T-helper 2 cell (primary cell): ENCODE results near the gene GLRA2.
A peak's percentile ranks its signal among the peaks of the same experiment; 100 is the strongest.
"Not testable (repeated sequence)": the region's sequence is repeated elsewhere in the genome, so short reads cannot be mapped to it uniquely, and the experiment has no call there.

Experiments used
- DNase-seq, 5 experiments: peaks; one replicate each; pipeline versions ENCODE4 v3.0.0 to v3.0.0-alpha.2; 2012 to 2022

The GLRA2 gene

DNA sequence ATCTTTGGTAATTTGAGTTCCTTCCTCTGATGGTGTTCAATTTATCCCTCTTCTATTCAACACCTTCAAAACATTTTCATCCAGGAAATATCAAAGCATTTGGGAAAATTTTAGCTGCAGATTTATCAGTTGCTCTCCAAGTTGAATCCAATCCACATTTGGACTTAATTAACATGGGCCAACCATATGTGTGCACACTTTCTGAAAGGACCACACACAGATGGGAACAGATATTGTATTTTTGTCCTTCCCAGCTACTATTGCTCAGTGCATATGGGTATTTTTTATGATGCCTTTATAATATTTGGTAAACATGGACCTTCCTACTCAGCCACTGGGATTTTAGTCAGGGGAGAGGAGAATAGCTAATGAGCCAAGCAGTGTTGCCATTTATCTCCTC lies 65.2 kb downstream of the GLRA2 start:
- no peak for DNase-seq

DNA sequence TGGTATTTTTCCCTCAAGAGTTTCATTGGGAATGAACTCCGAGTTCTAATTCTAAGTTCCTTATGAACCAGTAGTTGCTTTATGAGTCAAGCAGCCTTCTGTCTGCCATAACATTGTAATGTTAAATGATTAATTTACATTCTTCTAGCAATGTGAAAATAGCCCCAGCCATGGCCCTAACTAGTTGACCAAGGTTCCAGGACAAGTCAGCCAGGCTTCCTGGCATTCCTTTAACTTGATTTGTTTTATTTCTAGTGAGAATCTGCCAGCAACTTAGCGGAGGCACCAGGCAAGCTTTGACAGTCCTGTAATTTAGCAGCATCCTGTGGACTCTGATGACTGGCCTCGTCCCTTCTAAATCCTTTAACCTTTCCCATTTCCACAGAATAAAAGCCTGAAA lies 69.0 kb downstream of the GLRA2 start:
- no peak for DNase-seq

DNA sequence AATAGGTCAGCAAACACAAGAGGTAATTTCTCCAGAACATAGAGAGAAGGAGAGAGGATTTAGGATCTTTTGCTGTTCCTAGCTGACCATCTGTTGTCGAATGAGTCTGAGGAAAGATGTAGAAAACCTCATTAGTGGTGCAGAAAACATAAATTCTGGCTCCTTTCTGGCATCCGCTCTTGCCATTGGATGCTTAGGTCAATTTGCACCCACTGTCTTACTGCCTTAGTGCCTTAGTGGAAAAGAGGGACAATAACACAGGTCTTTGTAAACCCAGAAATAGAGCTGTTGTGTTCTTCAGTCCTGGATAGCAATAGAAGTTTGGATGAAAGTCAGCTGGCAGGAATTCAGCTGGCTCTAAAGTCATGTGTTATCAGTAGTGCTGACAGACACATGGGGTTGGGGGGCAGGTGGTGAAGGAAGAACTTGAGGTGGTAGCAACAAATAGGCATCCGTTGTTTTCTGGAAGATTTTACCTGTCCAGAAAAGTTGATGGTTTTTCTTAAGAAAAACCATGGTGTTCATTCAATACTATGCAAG lies 78.2 kb downstream of the GLRA2 start:
- no peak for DNase-seq

DNA sequence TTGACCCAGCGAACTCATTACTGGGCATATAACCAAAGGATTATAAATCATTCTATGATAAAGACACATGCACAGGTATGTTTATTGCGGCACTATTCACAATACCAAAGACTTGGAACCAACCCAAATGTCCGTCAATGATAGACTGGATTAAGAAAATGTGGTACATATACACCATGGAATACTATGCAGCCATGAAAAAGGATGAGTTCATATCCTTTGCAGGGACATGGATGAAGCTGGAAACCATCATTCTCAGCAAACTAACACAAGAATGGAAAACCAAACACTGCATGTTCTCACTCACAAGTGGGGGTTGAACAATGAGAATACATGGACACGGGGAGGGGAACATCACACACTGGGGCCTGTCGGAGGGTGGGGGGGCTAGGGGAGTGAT lies 83.1 kb downstream of the GLRA2 start:
- DNase-seq, result not testable (repeated sequence)

DNA sequence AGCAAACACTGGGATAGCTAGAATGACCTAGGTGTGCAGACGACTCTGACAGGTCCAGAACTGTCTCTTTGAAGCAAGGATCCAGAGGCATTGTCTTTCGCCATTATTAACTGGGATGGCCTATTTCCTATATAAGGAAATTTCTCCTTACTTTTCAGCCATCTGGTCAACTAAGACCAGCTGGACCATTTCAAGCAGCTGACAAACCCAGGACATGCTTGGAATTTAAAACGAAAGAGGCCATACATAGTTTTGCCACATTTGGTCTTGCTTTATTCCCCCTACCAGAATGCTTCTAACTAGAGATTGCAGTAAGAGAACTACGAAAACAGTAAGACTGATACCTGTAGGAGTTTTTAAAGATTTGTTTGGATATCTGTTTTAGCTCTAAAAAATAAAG lies 87.0 kb downstream of the GLRA2 start:
- DNase-seq, result no peak

DNA sequence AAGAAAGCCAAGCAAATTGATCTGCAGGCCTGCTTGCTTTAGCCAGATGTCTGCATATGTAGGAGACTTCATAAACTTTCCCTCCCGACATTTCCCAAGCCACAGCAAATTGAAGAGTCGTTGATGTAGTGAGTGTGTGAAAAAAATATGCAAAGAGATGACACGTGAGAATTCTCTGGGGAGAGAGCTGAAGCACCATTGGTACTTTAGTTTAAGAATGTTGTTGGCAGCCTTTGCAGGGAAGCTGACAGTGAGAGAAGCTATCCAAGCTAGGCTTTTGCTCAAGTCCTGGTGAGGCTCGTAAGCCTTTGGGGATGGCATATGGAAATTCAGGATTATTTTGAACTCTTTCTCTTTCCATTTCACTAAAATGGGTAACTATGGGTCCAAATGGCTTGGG lies 87.5 kb downstream of the GLRA2 start:
- DNase-seq, result no peak

DNA sequence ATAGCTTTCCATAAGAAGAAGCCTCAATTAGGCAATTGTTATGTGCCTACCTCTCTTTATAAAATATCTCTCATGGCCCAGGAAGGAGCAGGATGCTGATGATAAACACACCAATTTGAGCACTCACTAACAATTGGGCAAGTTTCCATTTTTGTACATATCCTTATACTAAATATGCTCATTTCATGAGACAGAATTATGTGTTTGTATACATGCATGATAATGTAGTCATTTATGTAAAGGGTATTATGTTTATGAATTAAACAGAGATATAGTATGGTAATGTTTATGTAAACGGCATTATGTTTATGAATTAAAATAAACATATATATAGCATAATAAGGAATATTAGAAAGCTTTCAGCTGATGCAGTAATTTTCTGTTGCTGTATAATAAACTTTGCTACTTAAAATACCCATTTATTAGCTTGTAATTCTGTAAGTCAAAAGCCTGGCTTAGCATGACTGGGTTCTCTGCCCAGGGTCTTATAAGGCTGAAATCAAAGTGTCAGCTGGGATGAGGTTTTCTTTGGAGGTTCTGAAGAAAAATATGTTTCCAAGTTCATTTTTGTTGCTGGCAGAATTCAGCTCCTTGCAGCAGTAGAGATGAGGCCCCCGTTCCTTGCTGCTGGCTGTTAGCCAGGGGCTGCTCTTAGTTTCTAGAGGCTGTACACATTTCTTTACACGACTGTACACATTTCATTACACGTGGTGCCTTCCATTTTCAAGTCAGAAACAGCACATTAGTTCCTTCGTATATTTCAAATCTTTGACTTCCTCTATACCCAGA lies 89.0 kb downstream of the GLRA2 start:
- no peak for DNase-seq

DNA sequence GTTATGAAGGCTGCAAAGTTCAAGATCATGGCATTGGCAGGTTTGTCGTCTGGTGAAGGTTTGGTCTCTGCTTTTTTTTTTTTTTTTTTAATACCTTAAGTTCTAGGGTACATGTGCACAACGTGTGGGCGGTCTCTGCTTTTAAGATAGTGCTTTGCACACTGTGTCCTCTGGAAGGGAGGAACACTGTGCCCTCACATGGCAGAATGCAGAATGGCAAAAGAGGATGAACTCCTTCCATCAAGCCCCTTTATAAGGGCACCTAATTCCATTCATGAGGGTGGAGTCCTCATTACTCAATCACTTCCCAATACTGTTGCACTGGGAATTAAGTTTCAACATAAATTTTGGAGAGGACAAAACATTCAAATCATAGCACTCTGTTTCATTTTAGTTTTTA lies 101.4 kb downstream of the GLRA2 start:
- no peak for DNase-seq

DNA sequence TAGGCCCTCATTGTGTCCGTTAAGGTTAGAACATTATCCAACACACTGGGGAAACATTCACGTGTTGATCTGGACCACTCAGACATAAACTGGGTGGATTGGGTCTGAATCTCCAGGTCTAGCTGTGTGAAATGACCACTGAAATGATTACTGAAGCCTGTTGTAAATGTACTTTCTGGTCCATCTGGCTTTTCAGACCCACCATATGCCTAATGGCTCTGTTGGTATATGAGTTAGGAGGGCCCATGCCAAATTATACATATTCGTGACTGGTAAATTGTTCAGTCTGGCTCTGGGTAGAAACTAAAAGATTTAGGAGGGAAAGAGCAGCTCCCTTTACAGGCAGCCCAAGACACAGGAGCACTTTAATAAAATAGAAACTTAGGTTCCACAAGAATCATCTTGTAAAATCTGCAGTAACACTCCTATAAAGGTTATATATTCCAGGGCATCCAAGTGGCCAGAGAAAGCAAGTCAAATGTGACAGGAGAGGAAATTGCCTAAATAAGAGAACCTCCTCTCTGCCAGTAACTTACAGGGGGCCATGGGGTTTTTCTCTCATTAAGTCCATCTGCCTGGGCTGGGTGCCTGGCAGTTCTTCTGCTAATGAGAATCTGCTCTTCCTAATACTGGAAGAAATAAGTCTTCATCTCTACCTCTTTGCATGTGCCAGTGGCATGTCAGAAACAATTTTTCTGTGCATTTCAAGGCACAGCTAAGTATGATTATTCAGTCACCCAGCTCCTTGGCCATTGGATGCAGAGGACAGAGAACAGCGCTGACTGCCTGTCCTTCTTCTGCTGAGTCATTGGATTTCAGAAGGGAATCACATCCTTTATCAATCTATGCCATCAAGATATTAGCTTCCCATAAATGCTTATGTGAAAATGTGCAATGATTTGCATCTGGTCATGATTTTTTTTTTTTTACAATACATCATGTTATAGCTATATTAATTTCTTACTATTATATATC lies 112.6 kb downstream of the GLRA2 start:
- DNase-seq, result no peak

DNA sequence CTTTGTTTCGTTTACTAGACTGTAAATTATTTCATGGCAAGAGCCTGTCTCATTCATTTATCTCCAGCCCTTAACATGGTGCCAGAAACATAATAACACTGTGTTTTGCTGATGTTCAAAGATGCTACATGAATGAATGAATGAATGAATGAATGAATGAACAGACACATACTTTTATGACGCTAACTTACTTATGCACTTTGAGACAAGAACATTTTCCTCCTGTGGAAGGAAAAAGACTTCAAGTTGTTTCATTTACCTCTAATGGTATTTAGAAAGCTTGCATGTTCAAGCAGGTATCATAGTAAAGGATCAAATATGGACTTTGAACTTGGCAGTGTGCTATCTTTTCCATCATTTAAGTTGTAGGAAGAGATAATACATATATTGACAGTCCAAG lies 131.6 kb downstream of the GLRA2 start:
- DNase-seq, result no peak

DNA sequence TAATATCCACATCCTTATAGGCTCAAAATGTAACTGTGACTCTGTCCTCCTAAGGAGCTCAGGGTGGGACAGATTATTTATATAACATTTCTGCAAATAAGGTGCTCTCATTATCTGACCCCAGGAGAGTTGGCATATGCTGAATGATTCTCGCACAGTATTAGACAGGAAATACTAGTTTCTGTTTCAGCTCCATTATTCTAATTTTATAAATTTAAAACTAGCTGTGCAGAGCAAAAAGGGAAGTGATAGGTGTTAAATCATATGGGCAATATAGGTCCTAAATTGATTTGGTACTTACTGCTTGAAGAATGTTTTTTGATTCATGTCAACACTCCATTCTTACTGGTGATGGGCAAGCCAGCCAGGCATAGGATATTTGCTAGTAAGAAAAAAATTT lies 141.5 kb downstream of the GLRA2 start:
- DNase-seq, result no peak

DNA sequence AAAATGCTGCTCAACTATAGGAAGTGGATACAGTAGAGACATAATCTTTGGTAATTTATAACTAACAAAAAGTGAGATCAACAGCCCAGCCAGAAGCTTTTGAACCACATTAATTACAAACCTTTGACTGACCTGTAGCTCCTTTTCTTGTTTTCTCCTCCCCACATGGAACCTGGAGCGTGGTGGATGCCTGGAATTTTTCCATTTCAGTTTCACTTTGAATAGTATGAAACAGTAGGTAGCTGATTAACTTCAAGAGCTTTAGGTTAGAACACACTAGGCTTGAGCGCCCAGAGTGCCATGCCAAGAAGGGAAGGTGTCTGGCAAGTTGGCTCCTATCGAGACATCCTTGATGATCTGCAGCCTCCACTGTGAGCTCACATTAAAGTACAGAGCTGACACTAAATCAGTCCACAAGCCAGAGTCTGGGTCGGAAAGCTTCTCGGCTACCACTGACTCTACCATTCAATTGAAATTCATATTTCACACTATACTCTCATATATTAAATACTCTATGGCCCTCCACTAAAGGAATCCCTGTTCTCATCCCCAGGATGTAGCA lies 143.4 kb downstream of the GLRA2 start:
- no peak for DNase-seq

DNA sequence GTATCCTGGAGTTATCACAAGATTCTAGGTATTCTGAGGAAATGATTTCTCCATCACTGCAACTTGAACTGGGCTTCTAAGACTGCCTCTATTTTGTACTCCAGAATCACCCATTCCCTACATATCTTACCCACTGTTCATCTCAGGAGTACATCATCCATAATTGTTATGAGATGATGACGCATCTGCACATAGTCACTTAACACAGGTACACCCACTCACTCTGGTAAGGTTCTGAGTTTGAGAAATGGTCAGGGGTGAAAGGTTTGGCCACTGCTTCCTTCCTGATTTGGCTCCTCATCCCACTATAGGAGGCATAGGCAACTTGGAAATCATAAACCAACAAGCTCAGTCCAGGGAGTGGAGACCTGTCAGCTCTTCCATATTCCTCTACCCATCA lies 143.9 kb downstream of the GLRA2 start:
- no peak for DNase-seq

DNA sequence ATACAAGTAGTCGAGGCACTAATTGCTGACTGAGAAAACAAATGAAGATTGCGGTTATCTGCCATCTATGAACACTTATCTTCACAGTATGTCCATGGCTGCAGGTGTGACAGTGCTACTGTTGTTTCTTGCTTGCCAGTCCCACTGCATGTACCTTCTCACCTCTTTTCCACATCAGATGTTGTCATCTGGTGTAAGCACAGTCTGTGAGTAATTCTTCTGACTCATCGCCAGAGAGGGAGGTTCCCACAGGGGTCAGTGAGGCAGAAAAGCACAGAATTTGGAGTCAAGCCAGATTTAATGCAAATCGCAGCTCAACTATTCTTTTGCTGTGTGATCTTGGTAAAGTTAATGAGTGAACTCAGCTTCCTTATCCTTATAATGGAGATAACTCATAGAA lies 144.4 kb downstream of the GLRA2 start:
- peak in 1 of 5 experiments; percentile 0 for DNase-seq

DNA sequence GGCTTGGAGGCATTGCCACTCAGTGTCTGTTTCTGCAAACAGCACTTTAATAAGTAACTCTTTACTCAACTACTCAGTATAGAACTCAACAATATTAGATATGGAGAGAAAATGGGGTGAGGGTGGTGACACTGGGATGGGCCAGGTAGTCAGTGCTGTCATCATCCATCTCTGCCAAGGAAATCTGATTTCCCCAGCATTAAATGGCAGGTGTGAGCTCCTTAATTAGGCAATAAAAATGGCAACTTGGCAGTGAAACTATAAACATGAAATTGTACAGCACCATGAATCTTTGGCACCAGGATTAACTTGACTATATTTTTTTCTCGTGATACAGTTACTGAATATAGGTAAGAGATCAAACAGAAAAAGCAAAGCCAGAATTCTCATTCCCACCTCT lies 146.2 kb downstream of the GLRA2 start:
- no peak for DNase-seq

DNA sequence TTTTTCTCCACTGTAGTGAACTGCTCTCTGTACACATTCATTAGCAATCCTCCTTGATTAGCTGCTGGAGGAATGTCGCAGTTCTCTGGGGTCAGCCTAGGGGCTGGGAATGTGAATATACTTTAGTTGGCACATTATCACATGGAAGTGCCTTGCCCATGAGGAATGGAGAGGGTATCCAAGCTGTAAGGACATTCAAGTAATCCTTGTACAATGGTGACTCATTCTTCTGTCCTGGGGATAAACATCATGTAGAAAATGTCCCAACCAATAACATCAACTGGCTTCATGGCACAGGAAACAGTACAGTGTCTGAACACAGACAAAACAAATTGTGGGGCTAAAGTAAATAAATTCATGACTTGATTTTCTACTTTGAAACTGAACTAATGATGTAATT lies 147.1 kb downstream of the GLRA2 start:
- DNase-seq, result no peak

DNA sequence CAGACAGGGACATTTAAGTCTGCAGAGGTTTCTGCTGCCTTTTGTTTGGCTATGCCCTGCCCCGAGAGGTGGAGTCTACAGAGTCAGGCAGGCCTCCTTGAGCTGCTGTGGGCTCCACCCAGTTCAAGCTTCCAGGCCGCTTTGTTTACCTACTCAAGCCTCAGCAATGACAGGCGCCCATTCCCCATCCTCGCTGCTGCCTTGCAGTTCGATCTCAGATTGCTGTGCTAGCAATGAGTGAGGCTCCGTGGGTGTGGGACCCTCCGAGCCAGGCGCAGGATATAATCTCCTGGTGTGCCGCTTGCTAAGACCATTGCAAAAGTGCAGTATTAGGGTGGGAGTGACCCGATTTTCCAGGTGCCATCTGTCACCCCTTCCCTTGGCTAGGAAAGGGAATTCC lies 159.0 kb downstream of the GLRA2 start:
- DNase-seq, result not testable (repeated sequence)

DNA sequence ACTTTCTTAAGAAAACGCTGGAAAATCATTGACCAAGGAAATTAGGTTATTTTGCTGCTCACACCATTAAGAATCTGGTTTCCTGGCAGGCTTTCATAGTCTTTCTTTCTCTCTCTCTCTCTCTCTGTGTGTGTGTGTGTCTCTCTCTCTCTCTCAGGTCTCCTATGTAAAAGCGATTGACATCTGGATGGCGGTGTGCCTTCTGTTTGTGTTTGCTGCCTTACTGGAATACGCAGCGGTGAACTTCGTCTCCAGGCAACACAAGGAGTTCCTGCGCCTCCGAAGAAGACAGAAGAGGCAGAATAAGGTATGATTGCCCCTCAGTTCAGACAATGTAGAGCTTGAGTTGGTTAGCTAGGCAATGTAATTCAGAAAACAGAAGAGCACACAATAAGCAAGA lies 161.2 kb downstream of the GLRA2 start:
- no peak for DNase-seq

DNA sequence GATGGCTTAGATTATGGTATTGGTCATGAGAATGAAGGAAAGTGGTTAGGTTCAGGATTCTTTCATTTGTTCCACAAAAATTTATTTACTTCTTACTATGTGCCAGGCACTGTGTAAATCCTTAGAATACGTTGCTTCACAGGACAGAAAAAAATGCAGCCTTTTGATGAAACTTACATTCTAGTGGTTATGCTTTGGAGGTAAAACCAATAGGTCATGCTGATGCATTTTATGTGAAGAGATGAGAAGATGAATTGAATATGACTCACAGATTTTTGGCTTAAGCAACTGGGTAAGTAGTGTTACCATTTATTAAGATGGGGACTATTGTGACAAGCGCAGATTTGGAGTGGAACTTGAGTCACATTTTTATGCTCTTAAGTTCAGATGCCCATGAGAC lies 165.3 kb downstream of the GLRA2 start:
- no peak for DNase-seq

DNA sequence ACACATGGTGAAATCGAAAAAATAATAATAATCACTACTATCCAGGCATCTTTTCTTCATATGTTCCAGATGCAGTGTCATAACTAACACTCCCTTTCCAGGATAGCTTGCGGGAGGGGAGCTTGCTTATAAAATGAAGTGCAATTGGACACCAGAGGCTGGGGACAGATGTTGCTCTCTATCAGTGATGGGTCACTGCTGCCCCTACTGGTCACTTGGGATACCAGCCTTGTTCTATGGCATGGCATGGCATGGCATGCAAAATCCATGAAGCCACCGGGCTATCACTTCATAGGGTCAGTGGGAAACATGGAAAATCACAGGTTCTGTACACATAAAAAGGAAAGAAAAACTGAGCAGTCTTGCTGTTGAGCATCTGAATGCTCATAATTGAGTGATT lies 168.1 kb downstream of the GLRA2 start:
- DNase-seq, result peak in 1 of 5 experiments; percentile 3

DNA sequence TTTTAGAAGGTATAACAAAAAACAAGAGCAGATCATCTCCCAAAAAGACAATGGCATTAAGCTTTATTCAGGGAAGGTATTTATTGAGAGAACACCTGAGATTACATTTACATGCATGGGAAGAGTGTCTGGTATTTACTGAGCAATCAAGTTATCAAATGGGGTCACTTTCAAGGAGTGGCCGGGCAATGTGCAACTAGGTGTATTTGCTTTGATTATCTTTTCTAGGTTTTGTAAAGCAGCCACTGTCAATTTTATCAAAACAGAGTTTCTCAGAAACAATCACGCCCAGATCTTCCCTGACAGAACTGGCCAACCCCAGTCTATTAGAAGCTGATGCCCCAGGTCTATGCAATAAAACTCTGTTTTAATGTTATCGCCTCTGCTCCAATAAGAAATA lies 169.5 kb downstream of the GLRA2 start:
- no peak for DNase-seq

DNA sequence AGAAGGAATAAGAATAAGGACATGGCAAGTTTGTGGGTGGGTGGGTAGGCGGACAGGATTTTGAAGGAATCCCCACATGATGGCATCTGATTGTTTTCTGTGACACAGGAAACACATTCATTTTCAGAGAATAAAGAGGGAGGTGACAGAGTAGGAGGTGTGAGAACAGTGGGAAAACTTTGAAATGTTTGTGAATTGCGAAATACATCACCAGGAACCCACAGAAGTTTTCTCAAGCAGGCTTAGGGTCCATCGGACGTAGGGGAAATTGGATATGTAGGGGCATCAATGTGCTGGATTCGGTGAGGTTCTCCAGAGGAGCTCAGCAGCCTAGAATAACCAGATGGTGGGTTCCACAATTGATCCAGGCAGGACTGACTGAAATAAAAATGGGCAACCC lies 171.6 kb downstream of the GLRA2 start:
- no peak for DNase-seq

DNA sequence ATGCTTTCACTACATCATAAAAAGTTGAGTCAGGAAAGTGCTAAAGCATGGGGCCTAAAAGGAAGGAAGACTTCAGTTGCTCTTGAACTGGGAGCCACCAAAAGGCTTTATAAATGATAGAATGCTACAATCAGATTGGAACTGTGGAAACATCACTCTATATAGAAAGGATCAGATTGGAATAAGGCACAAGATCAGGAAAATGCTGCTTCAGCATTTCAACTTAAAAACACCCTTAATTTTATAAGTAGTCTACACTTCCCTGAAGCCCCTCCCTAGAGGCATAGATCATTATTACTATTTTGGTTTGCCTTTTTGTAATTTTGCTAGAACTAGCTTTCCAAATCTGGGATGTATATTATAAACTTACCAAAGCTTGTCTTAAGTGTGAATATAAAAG lies 172.8 kb downstream of the GLRA2 start:
- no peak for DNase-seq
